ENCODE results near the gene CRYGA.

CRYGA gene

DNA sequence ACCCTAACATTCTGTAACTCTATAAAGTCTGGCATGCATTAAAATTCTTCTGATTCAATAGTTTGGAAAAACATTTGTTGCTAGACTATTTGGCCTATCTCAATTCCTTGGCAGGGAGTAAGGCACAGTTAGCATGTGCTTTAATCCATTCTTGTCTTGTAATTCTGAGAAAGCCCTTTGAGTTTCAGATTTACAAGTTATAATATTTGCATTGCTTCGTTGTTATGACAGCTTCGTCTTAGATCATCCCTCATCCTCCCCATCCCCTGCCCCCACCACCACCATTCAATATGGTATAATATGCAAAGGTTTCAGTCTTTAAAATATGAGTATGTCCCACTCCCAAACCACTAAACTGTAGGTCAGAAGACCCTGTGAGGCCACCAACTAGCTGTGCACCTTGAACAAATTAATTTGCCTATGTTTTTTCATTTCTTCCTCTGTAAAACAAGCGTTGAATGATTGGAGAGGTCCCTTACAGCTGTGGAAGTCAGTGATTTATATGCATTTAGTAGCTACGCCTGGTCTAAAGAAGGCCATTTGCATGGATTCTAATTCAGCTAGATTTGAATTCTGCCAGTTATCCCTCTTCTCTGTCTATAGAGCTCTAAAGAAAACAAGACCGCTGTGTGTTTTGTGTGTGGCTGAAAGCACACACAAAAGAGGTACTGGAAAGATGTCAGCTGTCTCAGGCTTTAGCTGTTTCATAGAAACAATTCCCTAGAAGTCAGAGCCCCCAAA lies 25.9 kb upstream of the CRYGA start:
- no peak overlapping the region for H3K4me3 ChIP-seq (ENCODE audit: low read depth, low read length)
- H3K14ac ChIP-seq (ENCODE audit: low read length) = no peak overlapping the region
- no peaks in the 10 kb centered on the region for H3K79me2 ChIP-seq (ENCODE audit: control insufficient read depth, insufficient read depth, low read length, poor library complexity)
- no peaks in the 10 kb centered on the region for H3K27me3 ChIP-seq (ENCODE audit: insufficient read depth, low read length)
- peaks cover 1% of the 10 kb centered on the region for H3K9me3 ChIP-seq (ENCODE audit: insufficient read depth, low read depth, low read length)
- WGBS (ENCODE audit: extremely low coverage, insufficient coverage, insufficient read length) = no CpG with 5 or more reads among the region's 5 CpGs
- no peak overlapping the region for H2AFZ ChIP-seq (ENCODE audit: insufficient read depth, low read length, poor library complexity)
- H2BK12ac ChIP-seq (ENCODE audit: low read length) = no peak overlapping the region
- H2BK5ac ChIP-seq (ENCODE audit: low read depth, low read length, poor library complexity) = no peak overlapping the region
- no peak for DNase-seq
- no peak overlapping the region for H3K4me2 ChIP-seq (ENCODE audit: low read length)
- H3K23ac ChIP-seq (ENCODE audit: low read length) = no peak overlapping the region
- no peak overlapping the region for H4K91ac ChIP-seq (ENCODE audit: low read depth, low read length)
- H3K9ac ChIP-seq (ENCODE audit: low read length) = no peak overlapping the region
- no peak overlapping the region for H4K12ac ChIP-seq (ENCODE audit: low read depth, low read length)
- H2BK120ac ChIP-seq (ENCODE audit: insufficient read depth, low read length, poor library complexity) = no peak overlapping the region
- H2AK5ac ChIP-seq (ENCODE audit: low read length) = no peak overlapping the region
- H3K18ac ChIP-seq (ENCODE audit: low read length) = no peak overlapping the region
- no peak overlapping the region for H3K4ac ChIP-seq (ENCODE audit: low read depth, low read length)
- H3K4me1 ChIP-seq (ENCODE audit: control insufficient read depth in 1 of 2, insufficient read depth in 2 of 2, low read length in 2 of 2) = no peaks in the 10 kb centered on the region
- H3K79me1 ChIP-seq (ENCODE audit: low read length) = no peaks in the 10 kb centered on the region
- no peaks in the 10 kb centered on the region for H3K36me3 ChIP-seq (ENCODE audit: control insufficient read depth in 1 of 2, insufficient read depth in 2 of 2, low read length in 2 of 2)
- H3K27ac ChIP-seq (ENCODE audit: low read depth, low read length) = no peak overlapping the region
- no peak overlapping the region for H4K8ac ChIP-seq (ENCODE audit: low read depth, low read length)

DNA sequence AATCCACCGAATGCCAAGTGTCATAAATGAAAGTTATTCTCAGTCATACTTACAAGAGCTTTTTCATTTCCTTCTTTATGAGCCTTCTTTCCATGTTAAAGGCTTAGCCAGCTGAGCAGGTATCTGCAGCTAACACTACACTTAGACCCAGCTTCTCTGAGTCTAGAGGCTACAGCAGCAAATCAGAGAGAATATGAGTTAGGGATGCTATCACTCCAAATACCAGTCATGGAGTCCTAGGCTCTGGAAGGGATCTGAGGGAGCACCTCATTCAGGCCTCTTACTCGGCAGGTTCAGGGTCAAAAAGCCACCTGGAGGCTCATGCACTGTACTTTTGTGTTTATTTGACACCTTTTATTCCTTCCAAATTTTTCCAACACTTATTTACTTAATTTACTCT lies 23.5 kb upstream of the CRYGA start:
- no peak overlapping the region for H3K4me2 ChIP-seq (ENCODE audit: low read length)
- no peak overlapping the region for H2BK5ac ChIP-seq (ENCODE audit: low read depth, low read length, poor library complexity)
- no peak overlapping the region for H3K23ac ChIP-seq (ENCODE audit: low read length)
- H4K91ac ChIP-seq (ENCODE audit: low read depth, low read length) = no peak overlapping the region
- H3K9me3 ChIP-seq (ENCODE audit: insufficient read depth, low read depth, low read length) = no peaks in the 10 kb centered on the region
- no peak overlapping the region for H3K18ac ChIP-seq (ENCODE audit: low read length)
- no peak overlapping the region for H2BK12ac ChIP-seq (ENCODE audit: low read length)
- no peak overlapping the region for H3K9ac ChIP-seq (ENCODE audit: low read length)
- DNase-seq = no peak
- no peaks in the 10 kb centered on the region for H3K36me3 ChIP-seq (ENCODE audit: control insufficient read depth in 1 of 2, insufficient read depth in 2 of 2, low read length in 2 of 2)
- H2BK120ac ChIP-seq (ENCODE audit: insufficient read depth, low read length, poor library complexity) = no peak overlapping the region
- H3K79me1 ChIP-seq (ENCODE audit: low read length) = no peaks in the 10 kb centered on the region
- H2AK5ac ChIP-seq (ENCODE audit: low read length) = no peak overlapping the region
- H2AFZ ChIP-seq (ENCODE audit: insufficient read depth, low read length, poor library complexity) = no peak overlapping the region
- no peak overlapping the region for H3K4me3 ChIP-seq (ENCODE audit: low read depth, low read length)
- H4K8ac ChIP-seq (ENCODE audit: low read depth, low read length) = no peak overlapping the region
- H3K27me3 ChIP-seq (ENCODE audit: insufficient read depth, low read length) = no peaks in the 10 kb centered on the region
- no peak overlapping the region for H3K4ac ChIP-seq (ENCODE audit: low read depth, low read length)
- no peak overlapping the region for H3K14ac ChIP-seq (ENCODE audit: low read length)
- no peaks in the 10 kb centered on the region for H3K79me2 ChIP-seq (ENCODE audit: control insufficient read depth, insufficient read depth, low read length, poor library complexity)
- H3K4me1 ChIP-seq (ENCODE audit: control insufficient read depth in 1 of 2, insufficient read depth in 2 of 2, low read length in 2 of 2) = no peaks in the 10 kb centered on the region
- no CpG with 5 or more reads among the region's 2 CpGs for WGBS (ENCODE audit: extremely low coverage, insufficient coverage, insufficient read length)
- no peak overlapping the region for H4K12ac ChIP-seq (ENCODE audit: low read depth, low read length)
- H3K27ac ChIP-seq (ENCODE audit: low read depth, low read length) = no peak overlapping the region

DNA sequence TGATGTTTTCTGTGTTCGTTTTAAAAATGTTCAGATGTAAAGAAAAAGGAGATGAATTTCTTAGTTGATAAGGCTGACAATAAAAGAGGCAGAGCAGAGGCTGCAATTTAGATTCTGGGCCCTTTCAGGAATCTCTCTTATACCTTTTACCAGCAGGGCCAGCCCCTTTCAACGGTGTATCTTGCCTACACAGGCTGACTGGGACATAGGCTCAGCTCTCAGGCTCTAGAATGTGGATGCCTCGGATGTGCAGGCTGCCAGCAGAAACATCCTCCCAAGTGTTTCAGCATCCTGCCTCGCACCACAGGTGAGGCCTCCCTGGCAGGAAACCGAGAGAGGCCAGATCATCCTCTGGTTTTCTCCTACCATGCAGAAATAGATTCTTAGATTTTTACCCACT lies 23.1 kb upstream of the CRYGA start:
- Histone ChIP-seq H4K12ac (ENCODE audit: low read depth, low read length) (no peak overlapping the region), H3K4me2 (ENCODE audit: low read length) (no peak overlapping the region), H3K23ac (ENCODE audit: low read length) (no peak overlapping the region), H3K9ac (ENCODE audit: low read length) (no peak overlapping the region), H2AK5ac (ENCODE audit: low read length) (no peak overlapping the region), H2BK120ac (ENCODE audit: insufficient read depth, low read length, poor library complexity) (no peak overlapping the region), H3K79me2 (ENCODE audit: control insufficient read depth, insufficient read depth, low read length, poor library complexity) (no peaks in the 10 kb centered on the region), H2BK5ac (ENCODE audit: low read depth, low read length, poor library complexity) (no peak overlapping the region), H3K27me3 (ENCODE audit: insufficient read depth, low read length) (no peaks in the 10 kb centered on the region), H2BK12ac (ENCODE audit: low read length) (no peak overlapping the region), H3K27ac (ENCODE audit: low read depth, low read length) (no peak overlapping the region), H3K79me1 (ENCODE audit: low read length) (no peaks in the 10 kb centered on the region), H3K9me3 (ENCODE audit: insufficient read depth, low read depth, low read length) (no peaks in the 10 kb centered on the region), H3K4me3 (ENCODE audit: low read depth, low read length) (no peak overlapping the region), H2AFZ (ENCODE audit: insufficient read depth, low read length, poor library complexity) (no peak overlapping the region), H4K91ac (ENCODE audit: low read depth, low read length) (no peak overlapping the region), H3K18ac (ENCODE audit: low read length) (no peak overlapping the region), H4K8ac (ENCODE audit: low read depth, low read length) (no peak overlapping the region), H3K4ac (ENCODE audit: low read depth, low read length) (no peak overlapping the region), H3K4me1 (ENCODE audit: control insufficient read depth in 1 of 2, insufficient read depth in 2 of 2, low read length in 2 of 2) (no peaks in the 10 kb centered on the region), H3K14ac (ENCODE audit: low read length) (no peak overlapping the region), H3K36me3 (ENCODE audit: control insufficient read depth in 1 of 2, insufficient read depth in 2 of 2, low read length in 2 of 2) (no peaks in the 10 kb centered on the region)
- no peak for DNase-seq
- no CpG with 5 or more reads among the region's 5 CpGs for WGBS (ENCODE audit: extremely low coverage, insufficient coverage, insufficient read length)

DNA sequence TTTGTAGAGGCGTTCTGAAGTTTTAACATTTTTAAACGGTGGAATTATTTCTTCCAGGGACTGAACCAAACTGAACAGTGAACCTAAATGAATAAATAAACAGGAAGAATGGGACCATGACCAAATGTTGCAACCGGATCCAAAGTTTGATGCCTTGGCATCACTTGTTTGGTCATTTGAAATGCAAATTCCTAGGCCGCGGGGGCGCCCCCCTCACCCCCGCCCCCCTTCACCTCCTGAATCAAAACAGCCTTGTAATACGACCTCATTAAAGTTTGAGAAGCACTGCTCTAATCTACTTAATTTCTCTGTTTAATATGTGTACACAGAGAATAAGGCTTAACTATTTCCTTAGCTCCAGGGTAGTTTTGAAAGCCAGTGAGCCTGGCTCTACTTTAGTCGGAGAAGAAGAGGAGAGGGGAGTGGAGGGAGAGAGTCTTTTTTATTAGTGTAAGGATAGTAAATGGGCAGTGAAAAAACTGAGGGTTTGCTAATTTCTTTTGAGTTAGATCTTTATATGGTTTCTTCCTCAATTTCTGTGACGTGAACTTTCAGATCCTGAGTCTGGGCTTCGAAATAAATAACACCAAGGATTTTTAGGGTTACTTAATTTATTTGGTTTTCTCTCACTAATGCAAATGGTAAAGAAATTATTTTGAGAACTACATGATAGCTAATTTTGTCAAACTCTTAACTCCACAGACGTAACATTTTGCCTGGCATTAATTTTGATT lies 20.8 kb upstream of the CRYGA start:
- H3K4me2 ChIP-seq (ENCODE audit: low read length) = no peak overlapping the region

More for the DNA sequence above, 20.8 kb upstream of the CRYGA start:
- DNase-seq = no peak
- H2AK5ac ChIP-seq (ENCODE audit: low read length) = no peak overlapping the region
- no peak overlapping the region for H3K18ac ChIP-seq (ENCODE audit: low read length)
- H3K27me3 ChIP-seq (ENCODE audit: insufficient read depth, low read length) = no peaks in the 10 kb centered on the region
- no peak overlapping the region for H3K14ac ChIP-seq (ENCODE audit: low read length)
- H3K4me3 ChIP-seq (ENCODE audit: low read depth, low read length) = no peak overlapping the region
- H4K8ac ChIP-seq (ENCODE audit: low read depth, low read length) = no peak overlapping the region
- H3K4ac ChIP-seq (ENCODE audit: low read depth, low read length) = no peak overlapping the region
- no peaks in the 10 kb centered on the region for H3K36me3 ChIP-seq (ENCODE audit: control insufficient read depth in 1 of 2, insufficient read depth in 2 of 2, low read length in 2 of 2)
- no peak overlapping the region for H2BK120ac ChIP-seq (ENCODE audit: insufficient read depth, low read length, poor library complexity)
- H3K4me1 ChIP-seq (ENCODE audit: control insufficient read depth in 1 of 2, insufficient read depth in 2 of 2, low read length in 2 of 2) = no peaks in the 10 kb centered on the region
- no peaks in the 10 kb centered on the region for H3K79me2 ChIP-seq (ENCODE audit: control insufficient read depth, insufficient read depth, low read length, poor library complexity)
- H3K79me1 ChIP-seq (ENCODE audit: low read length) = no peaks in the 10 kb centered on the region
- WGBS (ENCODE audit: extremely low coverage, insufficient coverage, insufficient read length) = no CpG with 5 or more reads among the region's 12 CpGs
- no peak overlapping the region for H3K23ac ChIP-seq (ENCODE audit: low read length)
- H3K9ac ChIP-seq (ENCODE audit: low read length) = no peak overlapping the region
- no peak overlapping the region for H4K12ac ChIP-seq (ENCODE audit: low read depth, low read length)
- H2BK5ac ChIP-seq (ENCODE audit: low read depth, low read length, poor library complexity) = no peak overlapping the region
- H3K9me3 ChIP-seq (ENCODE audit: insufficient read depth, low read depth, low read length) = no peaks in the 10 kb centered on the region
- no peak overlapping the region for H2AFZ ChIP-seq (ENCODE audit: insufficient read depth, low read length, poor library complexity)
- H2BK12ac ChIP-seq (ENCODE audit: low read length) = no peak overlapping the region
- H3K27ac ChIP-seq (ENCODE audit: low read depth, low read length) = no peak overlapping the region
- H4K91ac ChIP-seq (ENCODE audit: low read depth, low read length) = no peak overlapping the region
